HEK293 (cell line): ENCODE data around the gene TEAD4.

Experiments used
- CTCF ChIA-PET: fragments of 350-600 bp; formaldehyde crosslinking; extraction: SDS; loops from one replicate; lab custom pipeline; 2021; ENCODE audit warnings: antibody characterized with exemption; lab: Yijun Ruan, JAX
- POLR2A ChIA-PET: fragments of 300-600 bp; formaldehyde crosslinking; extraction: SDS; loops from one replicate; lab custom pipeline; 2020; ENCODE audit warnings: antibody characterized with exemption, inconsistent platforms; lab: Yijun Ruan, JAX
- H3K27ac ChIP-seq: fragments of 200-500 bp; sonication (Bioruptor generic); 2 replicates; pipeline ENCODE4 v1.5.1; 2014; ENCODE audit warnings: low read depth, low read length, control low read depth, inconsistent platforms; ENCODE audit errors: extremely low read depth
- H3K36me3 ChIP-seq, 2 experiments: fragments of 200-500 bp in 1 of 2; sonication (Bioruptor generic) in 1 of 2; 1 replicate in 1 of 2; 2 replicates in 1 of 2; pipeline ENCODE4 v1.5.1; 2014 to 2017; ENCODE audit warnings: inconsistent platforms in 2 of 2, low read length in 2 of 2; ENCODE audit not compliant: control insufficient read depth in 2 of 2, insufficient read depth in 1 of 2
- H3K4me1 ChIP-seq: fragments of 200-500 bp; sonication (Bioruptor generic); 2 replicates; pipeline ENCODE4 v1.5.1; 2014; ENCODE audit warnings: mild to moderate bottlenecking, low read length, inconsistent platforms; ENCODE audit not compliant: control insufficient read depth, insufficient read depth
- H3K4me3 ChIP-seq: 2 replicates; pipeline ENCODE4 v1.5.1; 2011; ENCODE audit warnings: low read depth, mild to moderate bottlenecking, control low read depth, low read length, moderate library complexity
- H3K9me3 ChIP-seq: fragments of 200-500 bp; sonication (Bioruptor generic); 2 replicates; pipeline ENCODE4 v1.5.1; 2014; ENCODE audit warnings: low read depth, low read length, inconsistent platforms; ENCODE audit not compliant: control insufficient read depth, insufficient read depth
- ELK4 ChIP-seq: IDR thresholded peaks from 2 replicates; pipeline ENCODE4 v1.6.1; 2011; ENCODE audit warnings: mild to moderate bottlenecking, low read depth, low read length, borderline replicate concordance
- KLF10 ChIP-seq: fragments of 450-650 bp; IDR thresholded peaks from 2 replicates; pipeline ENCODE4 v1.5.1; 2018; ENCODE audit warnings: missing biosample characterization, mild to moderate bottlenecking, missing genetic modification characterization
- PBX3 ChIP-seq: sonication (generic); formaldehyde crosslinking; IDR thresholded peaks from 2 replicates; pipeline ENCODE4 v1.8.1; 2022; ENCODE audit warnings: mild to moderate bottlenecking, moderate library complexity, missing genetic modification reagents
- ZIC2 ChIP-seq: fragments of 450-650 bp; formaldehyde crosslinking; IDR thresholded peaks from 2 replicates; pipeline ENCODE4 v1.5.1; 2016; ENCODE audit warnings: missing biosample characterization, missing genetic modification characterization
- ZNF132 ChIP-seq: fragments of 450-650 bp; formaldehyde crosslinking; IDR thresholded peaks from 2 replicates; pipeline ENCODE4 v1.5.1; 2017; ENCODE audit warnings: missing biosample characterization, missing genetic modification characterization, borderline replicate concordance
- ZNF221 ChIP-seq: fragments of 450-650 bp; formaldehyde crosslinking; IDR thresholded peaks from 2 replicates; pipeline ENCODE4 v1.5.1; 2017; ENCODE audit warnings: missing biosample characterization, missing genetic modification characterization, borderline replicate concordance
- ZNF341 ChIP-seq: fragments of 450-650 bp; formaldehyde crosslinking; IDR thresholded peaks from 2 replicates; pipeline ENCODE4; 2016; ENCODE audit warnings: low read depth, missing biosample characterization, missing genetic modification characterization
- ZNF449 ChIP-seq: fragments of 450-650 bp; formaldehyde crosslinking; IDR thresholded peaks from 2 replicates; pipeline ENCODE4 v1.5.1; 2017; ENCODE audit warnings: missing biosample characterization, mild to moderate bottlenecking, missing genetic modification characterization, moderate library complexity
- ZNF518A ChIP-seq: fragments of 450-650 bp; formaldehyde crosslinking; conservative IDR thresholded peaks from 2 replicates; pipeline ENCODE4 v1.5.1; 2016; ENCODE audit warnings: low read depth, missing biosample characterization, missing genetic modification characterization
- ZNF560 ChIP-seq: fragments of 450-650 bp; formaldehyde crosslinking; IDR thresholded peaks from 2 replicates; pipeline ENCODE4 v1.5.1; 2017; ENCODE audit warnings: missing biosample characterization, missing genetic modification characterization, borderline replicate concordance
- ZNF600 ChIP-seq: fragments of 450-650 bp; formaldehyde crosslinking; IDR thresholded peaks from 2 replicates; pipeline ENCODE4 v1.5.1; 2016; ENCODE audit warnings: missing biosample characterization, missing genetic modification characterization
- ZNF677 ChIP-seq: fragments of 450-650 bp; IDR thresholded peaks from 2 replicates; pipeline ENCODE4 v1.5.0; 2018; ENCODE audit warnings: missing biosample characterization, mild to moderate bottlenecking, missing genetic modification characterization, moderate library complexity
- ZNF701 ChIP-seq: fragments of 450-650 bp; formaldehyde crosslinking; IDR thresholded peaks from 2 replicates; pipeline ENCODE4 v1.5.1; 2016; ENCODE audit warnings: missing biosample characterization, missing genetic modification characterization
- ZNF768 ChIP-seq: fragments of 450-650 bp; formaldehyde crosslinking; IDR thresholded peaks from 2 replicates; pipeline ENCODE4 v1.5.1; 2018; ENCODE audit warnings: missing biosample characterization, mild to moderate bottlenecking, missing genetic modification characterization
- ZSCAN4 ChIP-seq: fragments of 450-650 bp; formaldehyde crosslinking; IDR thresholded peaks from 2 replicates; pipeline ENCODE4 v1.5.1; 2017; ENCODE audit warnings: missing biosample characterization, missing genetic modification characterization

TEAD4 gene

GRCh38 chr12:3078086-3078820, 119.1 kb downstream of the TEAD4 start (continued):
- TF ChIP-seq ZNF449 (tag by site-specific recombination): no peak

GRCh38 chr12:3081091-3081490, 121.9 kb downstream of the TEAD4 start:
- TF ChIP-seq ZNF341 (tag by site-specific recombination) (no peak), ZNF600 (tag by site-specific recombination) (no peak), ZNF132 (tag by site-specific recombination) (no peak), ZNF518A (tag by site-specific recombination) (no peak), ZNF677 (tag by site-specific recombination) (no peak), ZNF768 (tag by site-specific recombination) (no peak)
- Histone ChIP-seq H3K4me1 (peaks cover 2% of the 10 kb centered on the region; the same call in 1 of the 2 replicates), H3K4me3 (no peak overlapping the region), H3K9me3 (no peaks in the 10 kb centered on the region), H3K36me3 (peaks cover 0 to 7% of the 10 kb centered on the region in 2 experiments; a peak in 1 of 3 replicates), H3K27ac (no peak overlapping the region)
- ChIA-PET POLR2A (no interaction called here), CTCF (interaction anchor here (0.9 to 3.4 kb wide), 3 partner anchors 7 to 126 kb away, joined by 3 to 13 read pairs (median 4); no protein-coding TSS in a partner anchor)

- H3K9me3 ChIP-seq: no peaks in the 10 kb centered on the region
- H3K27ac ChIP-seq: no peak overlapping the region
- peaks cover 2% of the 10 kb centered on the region; the same call in 1 of the 2 replicates for H3K4me1 ChIP-seq
- ChIA-PET CTCF (interaction anchor here (3.4 kb wide), 1 partner anchor 8 kb away, joined by 13 read pairs; no protein-coding TSS in a partner anchor), POLR2A (no interaction called here)
- H3K36me3 ChIP-seq: peaks cover 0 to 11% of the 10 kb centered on the region in 2 experiments; a peak in 1 of 3 replicates
- H3K4me3 ChIP-seq: no peak overlapping the region
- no peak for TF ChIP-seq KLF10
- TF ChIP-seq ZSCAN4: no peak
- no peak for TF ChIP-seq ZNF132 (tag by site-specific recombination)
- TF ChIP-seq ZIC2: no peak
- TF ChIP-seq ZNF221 (tag by site-specific recombination): no peak
- no peak for TF ChIP-seq ZNF701
- TF ChIP-seq ZNF518A (tag by site-specific recombination): no peak
- no peak for TF ChIP-seq PBX3 (CRISPR knock-in tag)
- no peak for TF ChIP-seq ELK4
- no peak for TF ChIP-seq ZNF560 (tag by site-specific recombination)
Measured at GRCh38 chr12:3081886-3082285, 122.7 kb downstream of the TEAD4 start.
